ENCODE data around the gene RSBN1.

RSBN1 gene

DNA sequence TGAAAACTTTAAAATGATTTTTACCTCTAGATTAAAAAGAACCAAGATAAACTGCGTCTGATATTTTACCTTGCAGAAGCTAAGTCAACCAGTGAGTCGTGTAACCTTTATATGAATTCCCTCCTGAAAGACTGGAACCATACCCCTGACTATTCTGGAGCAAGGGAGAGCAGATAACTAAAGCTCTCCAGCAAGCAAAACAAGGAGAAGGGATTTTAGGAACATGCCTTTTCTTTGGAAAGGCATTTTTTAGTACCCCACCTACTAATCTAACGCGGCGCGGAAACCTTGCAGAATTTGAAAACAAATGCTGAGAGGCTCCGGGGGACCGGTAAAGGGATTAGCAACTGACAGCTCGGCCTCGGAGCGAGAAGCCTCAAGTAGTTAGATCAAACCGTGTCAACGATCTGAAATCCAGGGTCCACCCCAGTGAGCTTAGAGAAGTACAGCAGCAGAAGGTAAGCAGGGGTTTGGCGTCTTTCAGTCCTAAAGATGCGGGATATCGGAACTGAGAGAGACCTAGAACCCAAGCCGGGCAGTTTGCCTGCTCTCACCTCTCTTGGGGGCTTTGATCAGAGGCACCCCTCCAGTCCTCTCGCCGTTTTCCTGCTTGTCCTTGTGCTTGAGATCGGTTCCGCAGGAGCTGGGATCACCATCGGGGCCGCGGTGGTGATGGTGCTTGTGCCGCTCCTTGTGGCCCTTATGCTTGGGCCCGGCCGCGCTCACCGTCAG is 954 bp downstream of the RSBN1 start:
- FAIRE-seq: no peak

DNA sequence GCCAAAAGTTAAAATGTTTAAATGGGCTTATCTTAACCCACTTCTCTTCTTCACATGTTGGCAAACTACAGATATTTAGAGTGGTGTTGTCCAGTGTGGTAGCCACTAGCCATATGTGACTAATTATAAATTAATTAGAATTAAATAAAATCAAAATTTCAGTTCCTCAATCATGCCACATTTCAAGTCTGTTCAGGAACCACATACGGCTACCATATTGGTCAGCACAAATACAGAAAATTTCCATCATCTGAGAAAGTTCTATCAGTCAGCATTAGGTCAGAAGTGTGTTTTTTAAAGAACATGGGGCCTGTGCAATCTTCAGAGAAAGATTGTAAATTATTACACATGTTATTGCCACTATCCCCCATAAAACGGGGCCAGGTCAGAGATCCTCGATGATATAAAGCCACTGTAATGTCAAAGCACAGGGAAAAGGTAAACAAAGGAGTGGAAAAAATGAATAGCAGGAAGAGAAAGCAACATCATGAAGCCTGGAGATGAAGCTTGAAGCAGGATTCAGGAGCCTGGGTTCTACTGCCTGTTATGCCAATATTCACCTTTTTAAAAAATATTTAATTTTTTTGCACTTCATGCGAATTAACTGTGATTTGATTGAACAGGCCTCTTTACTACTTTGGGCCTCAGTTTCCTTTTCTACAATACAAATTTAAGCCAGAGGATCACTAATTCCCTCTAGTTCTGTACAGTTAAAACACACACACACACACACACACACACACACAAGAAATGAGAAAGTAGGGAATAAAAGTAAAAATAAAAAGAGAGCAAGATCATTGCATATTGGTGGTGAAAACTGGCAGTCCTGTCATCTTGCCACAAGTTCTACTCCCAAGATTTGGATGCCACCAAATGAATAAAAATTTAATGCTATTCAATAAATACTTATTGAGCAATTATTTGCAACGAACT is 2.3 kb downstream of the RSBN1 start:
- FAIRE-seq: no peak

- no peak for FAIRE-seq
Observed at GRCh38 chr1:113808450-113809195, 3.7 kb downstream of the RSBN1 start.

GRCh38 chr1:113805639-113806038 is 6.6 kb downstream of the RSBN1 start:
- FAIRE-seq: no peak

- FAIRE-seq: no peak
Observed at GRCh38 chr1:113805256-113805531, 7.1 kb downstream of the RSBN1 start.

DNA sequence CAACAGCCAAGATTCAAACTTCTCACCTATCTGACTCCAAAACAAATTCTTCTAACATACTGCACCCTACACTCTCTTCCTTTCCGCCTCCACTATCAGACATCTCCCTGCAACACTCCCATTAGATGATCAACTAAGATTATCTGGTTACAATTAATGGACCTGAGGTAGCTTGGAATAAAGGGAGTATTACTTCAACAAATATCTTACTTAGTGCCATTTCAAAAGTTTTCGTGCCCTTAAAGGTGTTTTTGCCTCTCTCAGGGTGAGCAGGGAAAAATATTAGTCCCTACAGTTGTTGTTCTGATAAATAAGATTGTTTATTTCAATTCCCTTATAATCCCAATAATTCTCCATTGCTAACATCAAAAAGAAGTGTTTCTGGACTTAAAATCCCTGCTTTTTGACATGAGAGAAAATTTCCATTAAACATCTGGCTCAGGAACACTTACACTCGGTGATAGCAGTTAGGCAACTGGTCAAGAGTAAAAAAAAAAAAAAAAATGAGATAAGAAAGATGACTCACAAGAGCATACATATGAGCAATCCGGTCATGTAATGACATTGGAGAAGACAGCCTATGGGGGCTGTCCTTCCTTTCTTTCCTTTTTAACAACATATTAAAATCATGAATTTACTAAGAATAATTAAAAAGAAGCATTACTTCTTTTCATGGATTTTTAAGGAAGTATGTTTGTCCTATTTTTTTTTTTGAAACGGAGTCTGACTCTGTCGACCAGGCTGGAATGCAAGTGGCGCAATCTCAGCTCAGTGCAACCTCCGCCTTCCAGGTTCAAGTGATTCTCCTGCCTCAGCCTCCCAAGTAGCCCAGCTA is 7.6 kb downstream of the RSBN1 start:
- peak; percentile 45 for FAIRE-seq

- FAIRE-seq: no peak
Observed at GRCh38 chr1:113802367-113803007, 9.8 kb downstream of the RSBN1 start.

DNA sequence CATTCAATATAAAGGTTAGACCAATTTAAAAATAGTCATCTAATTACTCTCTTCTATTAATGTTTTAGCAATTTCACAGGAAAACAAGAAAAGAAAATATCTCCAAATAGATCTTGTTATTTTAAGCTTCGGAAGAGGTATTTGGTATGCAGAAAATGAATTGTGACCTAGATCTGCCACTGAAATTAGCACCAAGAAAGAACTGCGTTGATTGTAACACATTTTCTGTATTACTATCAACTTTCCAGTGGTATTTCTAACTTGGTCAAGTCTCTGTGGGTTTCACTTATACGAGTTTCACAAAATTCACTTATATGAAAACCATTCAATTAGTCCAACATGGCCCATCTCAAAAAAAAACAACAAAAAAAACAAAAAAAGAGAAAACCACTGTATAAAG is 11.8 kb downstream of the RSBN1 start:
- no peak for FAIRE-seq

DNA sequence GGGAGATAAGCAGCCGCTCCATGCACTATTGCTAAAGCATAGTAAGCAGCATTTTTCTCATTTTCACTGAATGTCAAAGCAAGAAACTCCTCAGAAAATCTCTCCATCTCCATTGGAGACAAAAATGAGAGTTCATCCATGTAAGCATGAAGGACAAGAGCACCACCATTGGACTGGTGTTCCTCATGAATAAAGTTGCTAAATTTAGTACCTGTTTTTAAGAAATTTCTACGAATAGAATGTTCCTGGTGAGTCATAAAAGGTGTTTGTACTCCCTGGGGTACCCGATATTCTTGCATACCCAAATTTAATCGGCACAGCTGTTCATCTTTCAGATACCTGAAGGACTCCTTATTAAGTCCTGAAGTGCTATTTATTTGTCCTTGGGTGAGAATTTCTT is 14.8 kb downstream of the RSBN1 start:
- no peak for FAIRE-seq

DNA sequence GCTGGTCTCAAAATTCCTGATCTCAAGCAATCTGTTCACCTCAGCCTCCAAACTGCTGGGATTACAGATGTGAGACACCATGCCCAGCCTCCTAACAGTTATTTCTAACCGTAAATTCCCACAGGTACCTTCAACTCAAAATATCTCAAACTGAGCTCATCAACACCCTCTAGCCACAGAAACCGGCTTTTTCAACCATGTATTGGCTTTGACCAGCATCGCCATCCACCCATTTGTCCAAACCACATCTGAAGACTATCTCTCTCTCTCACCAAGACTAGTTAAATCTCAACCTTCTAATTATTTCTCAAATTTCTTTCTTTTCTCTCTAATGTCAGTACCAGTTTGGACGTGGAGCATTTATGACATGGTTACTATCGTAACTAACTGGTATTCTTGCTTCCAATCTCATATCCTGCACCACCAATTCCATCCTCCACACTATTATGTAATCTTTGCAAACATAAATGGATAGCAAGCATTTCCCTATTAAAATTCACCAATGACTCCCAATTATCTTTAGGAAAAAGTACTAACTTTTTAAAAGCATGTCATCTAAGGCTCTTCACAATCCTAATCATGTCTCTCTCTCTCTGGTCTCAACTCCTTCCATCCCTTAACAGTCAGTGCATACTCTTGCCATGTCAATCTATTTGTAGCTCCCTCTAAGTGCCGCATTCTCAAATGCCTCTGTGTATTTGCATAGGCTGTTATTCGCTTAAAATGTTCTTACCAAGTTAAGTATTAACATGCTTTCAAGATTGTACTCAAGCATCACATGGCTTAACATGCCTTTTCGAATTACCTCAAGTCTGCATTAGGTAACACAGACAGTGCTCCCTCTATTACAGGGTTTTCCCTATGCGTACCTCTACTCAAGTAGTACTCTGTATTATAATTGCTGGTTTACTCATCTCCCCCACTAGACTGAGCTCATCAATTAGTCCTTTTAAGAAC is 18.1 kb downstream of the RSBN1 start:
- FAIRE-seq: no peak

GRCh38 chr1:113792986-113793385 is 19.3 kb downstream of the RSBN1 start:
- no peak for FAIRE-seq

- FAIRE-seq: no peak
Observed at GRCh38 chr1:113792471-113792870, 19.8 kb downstream of the RSBN1 start.

GRCh38 chr1:113788802-113789201 is 23.5 kb downstream of the RSBN1 start:
- no peak for FAIRE-seq

DNA sequence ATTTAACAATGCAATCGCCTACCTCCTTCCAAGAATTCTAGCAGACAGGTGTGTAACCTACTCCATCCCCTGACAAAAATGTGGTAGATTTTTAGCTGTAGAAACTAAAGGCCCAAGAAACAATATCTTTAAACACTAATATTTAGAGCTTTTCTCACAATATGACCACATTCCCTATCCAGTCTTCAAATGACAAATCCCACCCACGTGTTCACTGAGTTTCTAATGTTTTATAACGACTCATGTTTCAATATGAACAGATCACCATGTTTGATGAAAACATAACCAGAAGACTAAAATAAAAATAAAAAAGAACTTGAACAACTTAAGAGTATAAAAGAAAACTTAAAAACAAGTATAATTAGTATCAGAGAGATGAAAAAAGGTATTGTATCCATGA is 24.6 kb downstream of the RSBN1 start:
- no peak for FAIRE-seq

- FAIRE-seq: no peak
Observed at GRCh38 chr1:113786069-113786468, 26.2 kb downstream of the RSBN1 start.

- no peak for FAIRE-seq
Observed at GRCh38 chr1:113784104-113784779, 28.0 kb downstream of the RSBN1 start.

DNA sequence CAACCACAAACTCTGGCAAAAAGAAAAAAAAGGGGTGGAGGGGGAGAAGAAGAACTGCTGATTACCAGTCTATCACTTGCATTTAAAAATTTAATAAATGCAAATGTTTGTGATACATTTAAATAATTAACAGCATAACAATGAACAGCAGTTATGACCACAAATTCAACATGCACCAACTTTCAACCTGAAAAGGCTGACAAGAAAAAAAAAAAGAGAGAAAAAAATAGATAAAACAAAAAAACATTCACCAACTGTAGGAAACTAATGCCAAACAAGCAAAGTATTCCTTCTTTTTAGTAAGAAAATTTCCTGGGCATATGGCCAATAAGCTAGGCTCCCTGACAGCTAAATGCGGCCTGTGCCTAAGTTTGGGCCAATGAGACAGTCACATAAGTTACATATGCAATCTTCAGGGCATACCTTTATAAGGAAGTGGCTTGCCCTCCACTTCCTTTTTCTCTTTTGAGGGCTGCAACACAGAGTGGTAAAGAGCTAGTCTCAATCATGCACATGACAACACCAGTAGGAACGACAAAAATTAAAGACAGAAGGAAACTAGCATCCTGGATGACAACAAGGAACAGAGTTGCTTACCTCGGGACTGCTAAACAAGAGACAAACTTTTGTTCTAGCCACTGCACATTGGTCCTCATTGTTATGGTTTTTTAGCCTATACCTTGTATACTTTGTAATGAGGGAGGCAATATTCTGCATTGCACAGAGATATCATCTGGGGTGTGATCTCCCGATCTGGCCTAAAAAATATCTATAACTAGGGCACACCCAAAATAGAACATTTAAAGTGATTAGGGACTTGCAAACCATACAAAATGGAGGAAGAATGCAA is 28.8 kb downstream of the RSBN1 start:
- no peak for FAIRE-seq

GRCh38 chr1:113782406-113782805 is 29.9 kb downstream of the RSBN1 start:
- no peak for FAIRE-seq

- FAIRE-seq: no peak
Observed at GRCh38 chr1:113780374-113781146, 31.7 kb downstream of the RSBN1 start.

Measured in islet of Langerhans (tissue), 1 donor.